ENCODE results near the gene SCN4A.
"Not testable (repeated sequence)": the region's sequence is repeated elsewhere in the genome, so short reads cannot be mapped to it uniquely, and the experiment has no call there.

DNA sequence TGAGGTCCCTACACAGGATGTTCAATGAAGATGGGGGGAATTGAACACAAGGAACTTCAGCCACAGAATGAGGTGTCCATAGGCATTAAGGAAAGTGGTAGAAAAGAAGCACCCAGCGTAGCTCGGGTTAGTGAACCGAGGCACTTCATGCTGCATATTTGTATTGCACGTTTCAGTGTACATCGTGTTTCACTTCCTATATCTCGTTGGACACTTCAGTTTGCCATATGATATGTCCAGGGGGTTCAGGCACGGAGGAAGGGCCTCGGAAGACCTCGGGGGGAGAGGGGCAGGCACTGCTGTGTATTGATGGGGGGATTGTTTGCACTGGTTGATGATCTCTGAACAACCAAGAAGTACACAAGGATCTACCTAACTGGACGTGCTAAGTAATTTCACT, 57.0 kb downstream of the SCN4A start:
- TF ChIP-seq, protein P1, sequence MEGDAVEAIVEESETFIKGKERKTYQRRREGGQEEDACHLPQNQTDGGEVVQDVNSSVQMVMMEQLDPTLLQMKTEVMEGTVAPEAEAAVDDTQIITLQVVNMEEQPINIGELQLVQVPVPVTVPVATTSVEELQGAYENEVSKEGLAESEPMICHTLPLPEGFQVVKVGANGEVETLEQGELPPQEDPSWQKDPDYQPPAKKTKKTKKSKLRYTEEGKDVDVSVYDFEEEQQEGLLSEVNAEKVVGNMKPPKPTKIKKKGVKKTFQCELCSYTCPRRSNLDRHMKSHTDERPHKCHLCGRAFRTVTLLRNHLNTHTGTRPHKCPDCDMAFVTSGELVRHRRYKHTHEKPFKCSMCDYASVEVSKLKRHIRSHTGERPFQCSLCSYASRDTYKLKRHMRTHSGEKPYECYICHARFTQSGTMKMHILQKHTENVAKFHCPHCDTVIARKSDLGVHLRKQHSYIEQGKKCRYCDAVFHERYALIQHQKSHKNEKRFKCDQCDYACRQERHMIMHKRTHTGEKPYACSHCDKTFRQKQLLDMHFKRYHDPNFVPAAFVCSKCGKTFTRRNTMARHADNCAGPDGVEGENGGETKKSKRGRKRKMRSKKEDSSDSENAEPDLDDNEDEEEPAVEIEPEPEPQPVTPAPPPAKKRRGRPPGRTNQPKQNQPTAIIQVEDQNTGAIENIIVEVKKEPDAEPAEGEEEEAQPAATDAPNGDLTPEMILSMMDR (IDR thresholded peaks at IDR 0.05) = not testable (repeated sequence)
- TF ChIP-seq EP300, POLR2A (IDR thresholded peaks at IDR 0.05): not testable (repeated sequence)

All from tibial nerve (tissue), 4 donors.